ENCODE results near the gene MTREX. TPM values are rescaled to one million over a fixed set of nuclear protein-coding genes. Genes with fewer than 3 reads are reported as not detected.
"Not testable (repeated sequence)": the region's sequence is repeated elsewhere in the genome, so short reads cannot be mapped to it uniquely, and the experiment has no call there.

Gene MTREX
- total RNA-seq, 2 experiments from 2014 or later = 62.7 to 125 TPM

DNA sequence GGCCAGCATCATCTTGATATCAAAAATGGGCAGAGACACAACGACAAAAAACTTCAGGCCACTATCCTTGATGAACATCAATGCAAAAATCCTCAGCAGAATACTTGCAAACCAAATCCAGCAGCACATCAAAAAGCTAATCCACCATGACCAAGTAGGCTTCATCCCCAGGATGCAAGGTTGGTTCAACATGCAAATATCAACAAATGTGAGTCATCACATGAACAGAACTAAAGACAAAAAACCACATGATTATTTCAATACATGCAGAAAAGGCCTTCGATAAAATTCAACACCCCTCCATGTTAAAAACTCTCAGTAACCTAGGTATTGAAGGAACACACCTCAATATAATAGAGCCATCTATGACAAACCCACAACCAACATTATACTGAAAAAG lies 8.5 kb downstream of the MTREX start:
- intact Hi-C loops (cut with micrococcal nuclease; ENCODE audit: unreplicated experiment) = no loop called here
- Histone ChIP-seq H3K27ac (ENCODE audit: low read depth, low read length, poor library complexity, severe bottlenecking) (no peak overlapping the region), H3K79me2 (ENCODE audit: insufficient read depth, low read depth, low read length) (peaks cover 100% of the 10 kb centered on the region), H3K4me1 (ENCODE audit: insufficient read depth, low read length, poor library complexity, severe bottlenecking) (no peaks in the 10 kb centered on the region), H3K9me3 (ENCODE audit: low read length) (peaks cover 39% of the 10 kb centered on the region; the same call in 1 of the 2 replicates), H3K9me2 (ENCODE audit: insufficient read depth, low read length) (no peaks in the 10 kb centered on the region), H3K4me2 (ENCODE audit: low read length) (no peak overlapping the region), H4K20me1 (ENCODE audit: insufficient read depth, low read length) (peaks cover 12% of the 10 kb centered on the region), H3K36me3 (ENCODE audit: insufficient read depth, low read length) (peaks cover 81% of the 10 kb centered on the region), H2AFZ (ENCODE audit: low read length) (no peak overlapping the region), H3K4me3 (ENCODE audit: low read depth, low read length, poor library complexity, severe bottlenecking) (no peak overlapping the region)
- BruUV-seq (replicated peaks) = no TSS peak
- no peak for DNase-seq (ENCODE audit: low spot score)
- TF ChIP-seq, protein P1, sequence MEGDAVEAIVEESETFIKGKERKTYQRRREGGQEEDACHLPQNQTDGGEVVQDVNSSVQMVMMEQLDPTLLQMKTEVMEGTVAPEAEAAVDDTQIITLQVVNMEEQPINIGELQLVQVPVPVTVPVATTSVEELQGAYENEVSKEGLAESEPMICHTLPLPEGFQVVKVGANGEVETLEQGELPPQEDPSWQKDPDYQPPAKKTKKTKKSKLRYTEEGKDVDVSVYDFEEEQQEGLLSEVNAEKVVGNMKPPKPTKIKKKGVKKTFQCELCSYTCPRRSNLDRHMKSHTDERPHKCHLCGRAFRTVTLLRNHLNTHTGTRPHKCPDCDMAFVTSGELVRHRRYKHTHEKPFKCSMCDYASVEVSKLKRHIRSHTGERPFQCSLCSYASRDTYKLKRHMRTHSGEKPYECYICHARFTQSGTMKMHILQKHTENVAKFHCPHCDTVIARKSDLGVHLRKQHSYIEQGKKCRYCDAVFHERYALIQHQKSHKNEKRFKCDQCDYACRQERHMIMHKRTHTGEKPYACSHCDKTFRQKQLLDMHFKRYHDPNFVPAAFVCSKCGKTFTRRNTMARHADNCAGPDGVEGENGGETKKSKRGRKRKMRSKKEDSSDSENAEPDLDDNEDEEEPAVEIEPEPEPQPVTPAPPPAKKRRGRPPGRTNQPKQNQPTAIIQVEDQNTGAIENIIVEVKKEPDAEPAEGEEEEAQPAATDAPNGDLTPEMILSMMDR (conservative IDR thresholded peaks at IDR 0.05; ENCODE audit: low read length) = no peak
- TF ChIP-seq EZH2phosphoT487 (IDR thresholded peaks at IDR 0.05; ENCODE audit: borderline replicate concordance, low read depth, low read length) = no peak
- CTCF ChIA-PET (ENCODE audit: unreplicated experiment) = no interaction called here
- POLR2A ChIA-PET = interaction anchor here (0.5 to 3.2 kb wide), 2 partner anchors 10 to 49 kb away, joined by 7 to 15 read pairs; partner anchors contain the start of genes DHX29 and MTREX

DNA sequence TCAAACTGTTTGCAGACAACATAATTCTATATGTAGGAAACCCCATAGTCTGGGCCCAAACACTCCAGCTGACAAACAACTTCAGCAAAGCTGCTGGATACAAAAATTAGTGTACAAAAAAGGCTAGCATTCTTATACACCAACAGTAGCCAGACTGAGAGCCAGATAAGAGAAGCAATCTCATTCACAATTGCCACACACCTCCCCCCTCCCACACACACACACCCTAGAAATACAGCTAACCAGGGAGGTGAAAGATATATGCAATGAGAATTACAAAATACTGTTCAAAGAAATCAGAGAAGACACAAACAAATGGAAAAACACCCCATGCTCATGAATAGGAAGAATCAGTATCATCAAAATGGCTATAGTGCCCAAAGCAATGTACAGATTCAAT lies 9.0 kb downstream of the MTREX start:
- ChIA-PET POLR2A (interaction anchor here (0.5 to 3.2 kb wide), 3 partner anchors 10 to 372 kb away, joined by 3 to 15 read pairs (median 7); partner anchors contain the start of genes DHX29 and MTREX), CTCF (ENCODE audit: unreplicated experiment) (no interaction called here)
- DNase-seq (ENCODE audit: low spot score) = no peak
- H4K20me1 ChIP-seq (ENCODE audit: insufficient read depth, low read length) = peaks cover 12% of the 10 kb centered on the region
- H3K9me3 ChIP-seq (ENCODE audit: low read length) = peaks cover 34% of the 10 kb centered on the region; the same call in 1 of the 2 replicates
- H3K4me2 ChIP-seq (ENCODE audit: low read length) = no peak overlapping the region
- no peaks in the 10 kb centered on the region for H3K4me1 ChIP-seq (ENCODE audit: insufficient read depth, low read length, poor library complexity, severe bottlenecking)
- H3K27ac ChIP-seq (ENCODE audit: low read depth, low read length, poor library complexity, severe bottlenecking) = no peak overlapping the region
- BruUV-seq (replicated peaks) = no TSS peak
- H3K9me2 ChIP-seq (ENCODE audit: insufficient read depth, low read length) = no peaks in the 10 kb centered on the region
- H3K79me2 ChIP-seq (ENCODE audit: insufficient read depth, low read depth, low read length) = peaks cover 100% of the 10 kb centered on the region
- intact Hi-C loops (cut with micrococcal nuclease; ENCODE audit: unreplicated experiment) = no loop called here
- TF ChIP-seq, protein P1 (conservative IDR thresholded peaks at IDR 0.05; ENCODE audit: low read length) = no peak
- TF ChIP-seq EZH2phosphoT487 (IDR thresholded peaks at IDR 0.05; ENCODE audit: borderline replicate concordance, low read depth, low read length) = no peak
- H3K4me3 ChIP-seq (ENCODE audit: low read depth, low read length, poor library complexity, severe bottlenecking) = no peak overlapping the region
- no peak overlapping the region for H2AFZ ChIP-seq (ENCODE audit: low read length)
- H3K36me3 ChIP-seq (ENCODE audit: insufficient read depth, low read length) = peaks cover 76% of the 10 kb centered on the region

DNA sequence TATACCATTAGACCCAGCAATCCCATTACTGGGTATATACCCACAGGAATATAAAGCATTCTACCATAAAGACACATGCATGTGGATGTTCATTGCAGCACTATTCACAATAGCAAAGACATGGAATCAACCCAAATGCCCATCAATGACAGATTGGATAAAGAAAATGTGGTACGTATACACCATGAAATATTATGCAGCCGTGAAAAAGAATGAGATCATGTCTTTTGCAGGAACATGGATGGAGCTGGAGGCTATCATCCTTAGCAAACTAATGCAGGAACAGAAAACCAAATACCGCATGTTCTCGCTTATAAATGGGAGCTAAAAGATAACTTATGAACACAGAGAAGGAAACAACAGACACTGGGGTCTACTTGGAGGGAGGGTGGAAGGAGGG lies 10.4 kb downstream of the MTREX start:
- H3K4me2 ChIP-seq (ENCODE audit: low read length); CTCF ChIA-PET (ENCODE audit: unreplicated experiment); H3K4me1 ChIP-seq (ENCODE audit: insufficient read depth, low read length, poor library complexity, severe bottlenecking); H4K20me1 ChIP-seq (ENCODE audit: insufficient read depth, low read length); DNase-seq (ENCODE audit: low spot score); BruUV-seq (replicated peaks); intact Hi-C loops (cut with micrococcal nuclease; ENCODE audit: unreplicated experiment); H3K9me2 ChIP-seq (ENCODE audit: insufficient read depth, low read length); H2AFZ ChIP-seq (ENCODE audit: low read length); H3K4me3 ChIP-seq (ENCODE audit: low read depth, low read length, poor library complexity, severe bottlenecking); H3K27ac ChIP-seq (ENCODE audit: low read depth, low read length, poor library complexity, severe bottlenecking): not testable (repeated sequence)
- POLR2A ChIA-PET = interaction anchor here (1.5 to 3.2 kb wide), 2 partner anchors 12 to 371 kb away, joined by 3 to 15 read pairs; partner anchors contain the start of genes DHX29 and MTREX
- Histone ChIP-seq H3K36me3 (ENCODE audit: insufficient read depth, low read length) (peaks cover 73% of the 10 kb centered on the region), H3K9me3 (ENCODE audit: low read length) (peaks cover 23% of the 10 kb centered on the region; the same call in 1 of the 2 replicates), H3K79me2 (ENCODE audit: insufficient read depth, low read depth, low read length) (peaks cover 100% of the 10 kb centered on the region)
